ENCODE results near the gene XXYLT1. TPM values are rescaled to one million over a fixed set of nuclear protein-coding genes. Genes with fewer than 3 reads are reported as not detected.

XXYLT1 gene
- total RNA-seq, 1 donor from 2014 or later, result 25.4 TPM

DNA sequence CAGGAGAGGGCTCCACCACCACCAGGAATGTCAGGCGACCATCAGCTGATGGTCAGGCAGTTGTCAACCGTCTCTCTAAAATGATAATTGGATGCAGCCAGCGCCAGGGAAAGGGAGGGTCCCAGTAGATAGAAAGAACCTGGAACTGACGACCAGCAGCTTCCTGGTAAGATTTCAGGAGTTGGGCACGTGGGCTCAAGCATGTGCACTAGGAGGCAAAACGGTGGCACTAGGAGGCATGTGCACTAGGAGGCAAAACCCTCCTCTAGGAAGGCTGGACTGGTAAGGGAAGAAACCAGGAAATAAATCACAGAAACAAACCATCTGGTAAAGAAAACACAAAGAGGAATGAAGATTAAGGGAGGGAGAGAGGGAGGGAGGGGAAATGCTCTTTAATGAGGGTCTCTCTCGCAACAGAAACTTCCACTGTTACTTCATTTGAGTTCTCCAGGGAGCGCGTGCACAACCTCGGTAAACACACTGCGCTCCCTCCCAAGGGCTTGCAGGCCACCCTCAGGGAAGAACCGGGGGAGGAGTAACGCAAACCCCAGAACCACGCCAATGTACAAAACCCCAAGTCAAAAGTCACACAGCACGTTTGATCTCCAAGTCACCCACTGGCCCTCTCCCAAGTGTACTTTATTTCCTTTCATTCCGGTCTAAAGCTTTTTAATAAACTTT lies 116.7 kb downstream of the XXYLT1 start:
- Mint-ChIP-seq H3K9me3 (ENCODE audit: low read depth) (no peaks in the 10 kb centered on the region), H3K36me3 (ENCODE audit: insufficient read depth) (peaks cover 4% of the 10 kb centered on the region), H3K4me1 (ENCODE audit: low read depth) (peaks cover 33% of the 10 kb centered on the region), H3K27me3 (peaks cover 38% of the 10 kb centered on the region), H3K27ac (peak overlapping the region; percentile 57), H3K4me3 (ENCODE audit: low read depth) (no peak overlapping the region)
- no peak for DNase-seq (ENCODE audit: low spot score, unreplicated experiment)
- TF ChIP-seq, protein P1, sequence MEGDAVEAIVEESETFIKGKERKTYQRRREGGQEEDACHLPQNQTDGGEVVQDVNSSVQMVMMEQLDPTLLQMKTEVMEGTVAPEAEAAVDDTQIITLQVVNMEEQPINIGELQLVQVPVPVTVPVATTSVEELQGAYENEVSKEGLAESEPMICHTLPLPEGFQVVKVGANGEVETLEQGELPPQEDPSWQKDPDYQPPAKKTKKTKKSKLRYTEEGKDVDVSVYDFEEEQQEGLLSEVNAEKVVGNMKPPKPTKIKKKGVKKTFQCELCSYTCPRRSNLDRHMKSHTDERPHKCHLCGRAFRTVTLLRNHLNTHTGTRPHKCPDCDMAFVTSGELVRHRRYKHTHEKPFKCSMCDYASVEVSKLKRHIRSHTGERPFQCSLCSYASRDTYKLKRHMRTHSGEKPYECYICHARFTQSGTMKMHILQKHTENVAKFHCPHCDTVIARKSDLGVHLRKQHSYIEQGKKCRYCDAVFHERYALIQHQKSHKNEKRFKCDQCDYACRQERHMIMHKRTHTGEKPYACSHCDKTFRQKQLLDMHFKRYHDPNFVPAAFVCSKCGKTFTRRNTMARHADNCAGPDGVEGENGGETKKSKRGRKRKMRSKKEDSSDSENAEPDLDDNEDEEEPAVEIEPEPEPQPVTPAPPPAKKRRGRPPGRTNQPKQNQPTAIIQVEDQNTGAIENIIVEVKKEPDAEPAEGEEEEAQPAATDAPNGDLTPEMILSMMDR (IDR thresholded peaks at IDR 0.05; ENCODE audit: unreplicated experiment), result no peak

DNA sequence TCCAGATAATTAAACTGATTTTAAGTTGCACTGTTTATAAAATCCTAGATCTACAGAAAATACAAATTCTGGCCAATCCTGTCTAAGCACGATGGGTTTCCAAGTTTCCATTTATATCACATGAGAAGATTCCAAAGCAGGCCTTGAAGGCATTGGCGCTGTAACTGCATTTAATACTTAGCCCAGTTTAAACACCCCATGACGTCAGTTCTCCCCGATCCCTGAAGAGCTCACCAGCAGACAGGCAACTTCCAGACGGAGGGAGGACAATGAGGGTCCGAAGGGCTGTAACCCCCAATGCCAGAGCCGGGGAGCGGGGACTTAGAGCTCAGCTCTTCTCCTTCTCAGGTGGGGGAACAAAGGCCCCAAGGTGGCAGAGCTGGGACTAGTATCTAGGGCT lies 117.3 kb downstream of the XXYLT1 start:
- Mint-ChIP-seq H3K36me3 (ENCODE audit: insufficient read depth) (peaks cover 4% of the 10 kb centered on the region), H3K4me3 (ENCODE audit: low read depth) (no peak overlapping the region), H3K4me1 (ENCODE audit: low read depth) (peaks cover 33% of the 10 kb centered on the region), H3K27me3 (peaks cover 33% of the 10 kb centered on the region), H3K9me3 (ENCODE audit: low read depth) (no peaks in the 10 kb centered on the region), H3K27ac (no peak overlapping the region)
- TF ChIP-seq, protein P1 (IDR thresholded peaks at IDR 0.05; ENCODE audit: unreplicated experiment), result no peak
- no peak for DNase-seq (ENCODE audit: low spot score, unreplicated experiment)

DNA sequence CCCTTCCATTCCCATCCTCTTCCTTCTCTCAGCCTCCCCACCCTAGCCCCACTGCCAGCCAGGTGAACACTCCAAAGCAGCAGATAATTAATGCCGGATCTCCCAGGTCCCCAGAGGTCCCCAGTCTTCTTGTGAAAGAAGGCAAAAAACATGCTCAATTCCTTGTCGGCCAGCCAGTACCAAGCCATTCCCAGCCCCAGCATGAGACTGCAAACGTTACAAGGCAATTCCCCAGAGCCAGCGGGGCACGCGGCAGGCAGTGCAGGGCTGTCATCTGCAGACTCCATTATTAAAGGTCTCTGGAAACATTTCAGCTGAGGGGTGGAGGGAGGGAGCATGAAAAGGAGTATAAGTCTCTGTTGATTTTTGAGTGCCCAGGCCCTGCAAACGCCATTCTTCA lies 117.8 kb downstream of the XXYLT1 start:
- peaks cover 31% of the 10 kb centered on the region for H3K27me3 Mint-ChIP-seq
- TF ChIP-seq, protein P1 (IDR thresholded peaks at IDR 0.05; ENCODE audit: unreplicated experiment), result no peak
- DNase-seq (ENCODE audit: low spot score, unreplicated experiment), result no peak
- no peak overlapping the region for H3K27ac Mint-ChIP-seq
- H3K9me3 Mint-ChIP-seq (ENCODE audit: low read depth), result no peaks in the 10 kb centered on the region
- H3K4me3 Mint-ChIP-seq (ENCODE audit: low read depth), result no peak overlapping the region
- H3K36me3 Mint-ChIP-seq (ENCODE audit: insufficient read depth), result peaks cover 4% of the 10 kb centered on the region
- H3K4me1 Mint-ChIP-seq (ENCODE audit: low read depth), result peaks cover 33% of the 10 kb centered on the region

DNA sequence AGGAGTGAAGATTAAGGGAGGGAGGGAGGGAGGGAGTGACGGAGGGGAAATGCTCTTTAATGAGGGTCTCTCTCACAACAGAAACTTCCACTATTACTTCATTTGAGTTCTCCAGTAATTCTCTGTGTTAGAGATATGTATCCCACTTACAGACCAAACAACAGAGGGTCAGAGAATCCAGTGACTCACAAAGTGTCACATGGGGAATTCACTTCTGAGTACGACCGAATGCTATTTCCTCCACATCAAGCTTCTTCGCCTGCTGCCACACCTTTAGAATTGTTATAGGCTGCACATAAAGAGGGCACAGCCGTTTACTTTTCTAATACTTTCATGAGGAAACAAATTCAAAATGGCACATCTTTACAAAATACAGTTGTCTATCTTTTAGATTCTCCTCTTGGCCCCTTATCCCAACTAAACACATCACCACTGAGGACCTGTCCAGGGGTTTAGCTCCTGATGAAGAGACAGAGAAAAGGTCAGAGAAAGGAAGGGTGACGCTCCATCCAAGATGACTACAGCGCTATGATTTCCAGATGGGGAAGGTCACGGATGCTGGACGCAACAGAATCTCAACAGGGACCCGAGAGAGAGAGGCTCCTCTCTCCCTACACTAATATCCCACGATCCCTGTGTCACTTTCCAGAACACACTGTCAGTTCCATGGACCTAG lies 119.0 kb downstream of the XXYLT1 start:
- DNase-seq (ENCODE audit: low spot score, unreplicated experiment), result no peak
- Mint-ChIP-seq H3K27ac (no peak overlapping the region), H3K4me3 (ENCODE audit: low read depth) (no peak overlapping the region), H3K4me1 (ENCODE audit: low read depth) (peaks cover 33% of the 10 kb centered on the region), H3K27me3 (peaks cover 26% of the 10 kb centered on the region), H3K36me3 (ENCODE audit: insufficient read depth) (peaks cover 4% of the 10 kb centered on the region), H3K9me3 (ENCODE audit: low read depth) (no peaks in the 10 kb centered on the region)
- TF ChIP-seq, protein P1 (IDR thresholded peaks at IDR 0.05; ENCODE audit: unreplicated experiment), result no peak

DNA sequence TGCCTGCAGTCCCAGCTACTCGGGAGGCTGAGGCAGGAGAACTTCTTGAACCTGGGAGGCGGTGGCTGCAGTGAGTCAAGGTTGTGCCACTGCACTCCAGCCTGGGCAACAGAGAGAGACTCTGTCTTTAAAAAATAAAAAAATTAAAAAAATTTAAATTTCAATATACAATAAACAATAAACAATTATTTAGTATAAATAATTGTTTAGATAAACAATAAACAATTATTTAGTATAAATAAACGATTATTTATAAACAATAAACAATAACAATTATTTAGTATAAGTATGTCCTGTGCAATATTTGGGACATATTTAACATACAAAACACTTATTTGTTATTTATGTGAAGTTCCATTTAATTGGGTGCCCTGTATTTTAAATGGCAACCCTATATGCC lies 119.6 kb downstream of the XXYLT1 start:
- TF ChIP-seq, protein P1 (IDR thresholded peaks at IDR 0.05; ENCODE audit: unreplicated experiment), result no peak
- no peak for DNase-seq (ENCODE audit: low spot score, unreplicated experiment)
- Mint-ChIP-seq H3K9me3 (ENCODE audit: low read depth) (no peaks in the 10 kb centered on the region), H3K4me1 (ENCODE audit: low read depth) (peaks cover 30% of the 10 kb centered on the region), H3K27ac (no peak overlapping the region), H3K4me3 (ENCODE audit: low read depth) (no peak overlapping the region), H3K27me3 (peaks cover 22% of the 10 kb centered on the region), H3K36me3 (ENCODE audit: insufficient read depth) (peaks cover 4% of the 10 kb centered on the region)

Measured in progenitor cell of endocrine pancreas (in vitro differentiated cells).